ENCODE results near the gene KDR. TPM values are rescaled to one million over a fixed set of nuclear protein-coding genes. Genes with fewer than 3 reads are reported as not detected.

The KDR gene
- total RNA-seq, 4 donors from 2014 or later, result 39.5 to 104 (median 61.7) TPM

- peaks cover 0 to 5% (median 0%) of the 10 kb centered on the region in 4 donors for H3K9me3 ChIP-seq
- H3K4me3 ChIP-seq, result no peak overlapping the region
- 86% methylated on average over 1 of the region's 1 CpG for WGBS
- H3K36me3 ChIP-seq, result no peaks in the 10 kb centered on the region
- TF ChIP-seq EP300 (IDR thresholded peaks at IDR 0.05) (no peak), POLR2A (IDR thresholded peaks at IDR 0.05; ENCODE audit: low read depth) (no peak)
- H3K4me1 ChIP-seq, result no peaks in the 10 kb centered on the region
- no peak for DNase-seq (ENCODE audit: extremely low spot score)
- no peak overlapping the region for H3K27ac ChIP-seq (replicated peaks in 1 of 4)
- intact Hi-C loops (cut with DNase I), result no loop called here
- H3K27me3 ChIP-seq, result no peaks in the 10 kb centered on the region
Observed at GRCh38 chr4:55050418-55050950, 74.9 kb downstream of the KDR start.

DNA sequence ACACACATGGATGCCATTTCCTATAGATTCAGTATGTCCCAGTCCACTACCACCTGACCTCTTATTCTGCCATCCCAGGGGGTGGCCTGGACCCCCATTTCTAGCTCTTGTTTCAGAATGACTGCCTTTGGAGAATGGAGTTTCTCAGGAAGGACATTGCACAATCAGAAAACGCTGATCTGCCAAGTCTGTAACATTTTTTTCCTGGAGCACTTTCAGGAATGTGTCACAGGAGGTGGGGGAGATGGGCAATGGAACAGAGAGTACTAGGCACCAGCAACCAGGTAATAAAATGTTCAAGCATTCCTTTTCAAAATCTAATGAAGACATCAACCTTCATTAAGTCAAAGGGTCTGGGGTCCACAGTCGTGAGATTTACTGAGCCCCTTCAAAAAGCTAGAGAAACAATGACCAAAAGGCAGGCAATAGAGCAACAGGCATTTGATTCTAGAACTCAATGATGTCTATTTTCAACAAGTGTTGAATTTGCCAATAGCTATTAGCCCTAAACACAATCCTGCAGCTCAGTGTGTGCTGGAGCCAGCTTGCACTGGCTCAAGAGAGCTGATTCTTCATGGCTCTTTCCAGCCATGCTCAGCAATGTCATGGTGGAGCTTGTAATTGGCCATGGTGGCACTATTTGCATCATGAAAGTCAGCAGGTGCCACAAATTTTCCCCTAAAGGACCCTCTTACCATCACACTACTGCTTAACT, 87.1 kb downstream of the KDR start:
- TF ChIP-seq, protein P1, sequence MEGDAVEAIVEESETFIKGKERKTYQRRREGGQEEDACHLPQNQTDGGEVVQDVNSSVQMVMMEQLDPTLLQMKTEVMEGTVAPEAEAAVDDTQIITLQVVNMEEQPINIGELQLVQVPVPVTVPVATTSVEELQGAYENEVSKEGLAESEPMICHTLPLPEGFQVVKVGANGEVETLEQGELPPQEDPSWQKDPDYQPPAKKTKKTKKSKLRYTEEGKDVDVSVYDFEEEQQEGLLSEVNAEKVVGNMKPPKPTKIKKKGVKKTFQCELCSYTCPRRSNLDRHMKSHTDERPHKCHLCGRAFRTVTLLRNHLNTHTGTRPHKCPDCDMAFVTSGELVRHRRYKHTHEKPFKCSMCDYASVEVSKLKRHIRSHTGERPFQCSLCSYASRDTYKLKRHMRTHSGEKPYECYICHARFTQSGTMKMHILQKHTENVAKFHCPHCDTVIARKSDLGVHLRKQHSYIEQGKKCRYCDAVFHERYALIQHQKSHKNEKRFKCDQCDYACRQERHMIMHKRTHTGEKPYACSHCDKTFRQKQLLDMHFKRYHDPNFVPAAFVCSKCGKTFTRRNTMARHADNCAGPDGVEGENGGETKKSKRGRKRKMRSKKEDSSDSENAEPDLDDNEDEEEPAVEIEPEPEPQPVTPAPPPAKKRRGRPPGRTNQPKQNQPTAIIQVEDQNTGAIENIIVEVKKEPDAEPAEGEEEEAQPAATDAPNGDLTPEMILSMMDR (IDR thresholded peaks at IDR 0.05), result no peak
- peak; percentile 82 for TF ChIP-seq EP300 (IDR thresholded peaks at IDR 0.05)
- TF ChIP-seq POLR2AphosphoS5 (IDR thresholded peaks at IDR 0.05), result peak; percentile 75 to 93
- no peaks in the 10 kb centered on the region for H3K27me3 ChIP-seq
- peaks cover 32 to 74% (median 63%) of the 10 kb centered on the region in 4 donors for H3K4me1 ChIP-seq
- no peak for DNase-seq (ENCODE audit: extremely low spot score)
- peaks cover 0 to 9% (median 6%) of the 10 kb centered on the region in 4 donors for H3K9me3 ChIP-seq
- intact Hi-C loops (cut with DNase I), result no loop called here
- 18% methylated on average over 2 of the region's 2 CpGs for WGBS
- no peaks in the 10 kb centered on the region for H3K36me3 ChIP-seq
- H3K27ac ChIP-seq (replicated peaks in 1 of 4), result peak overlapping the region; percentile 78 to 84 (median 80)
- H3K4me3 ChIP-seq, result no peak overlapping the region

- intact Hi-C loops (cut with DNase I), result no loop called here
- no peak overlapping the region for H3K4me3 ChIP-seq
- TF ChIP-seq, protein P1 (IDR thresholded peaks at IDR 0.05), result no peak
- TF ChIP-seq POLR2A (IDR thresholded peaks at IDR 0.05; ENCODE audit: low read depth) (no peak), POLR2AphosphoS5 (IDR thresholded peaks at IDR 0.05) (no peak), EP300 (IDR thresholded peaks at IDR 0.05) (no peak)
- WGBS, result 26% methylated on average over 1 of the region's 1 CpG
- H3K27ac ChIP-seq (replicated peaks in 1 of 4), result peak overlapping the region; percentile 78 to 84 (median 80)
- H3K36me3 ChIP-seq, result no peaks in the 10 kb centered on the region
- H3K4me1 ChIP-seq, result peaks cover 38 to 80% (median 69%) of the 10 kb centered on the region in 4 donors
- no peaks in the 10 kb centered on the region for H3K27me3 ChIP-seq
- no peak for DNase-seq (ENCODE audit: extremely low spot score)
- peaks cover 0 to 9% (median 6%) of the 10 kb centered on the region in 4 donors for H3K9me3 ChIP-seq
Observed at GRCh38 chr4:55037728-55038127, 87.7 kb downstream of the KDR start.

- DNase-seq (ENCODE audit: extremely low spot score), result no peak
- peaks cover 43 to 88% (median 76%) of the 10 kb centered on the region in 4 donors for H3K4me1 ChIP-seq
- H3K36me3 ChIP-seq, result no peaks in the 10 kb centered on the region
- H3K4me3 ChIP-seq, result no peak overlapping the region
- TF ChIP-seq EP300 (IDR thresholded peaks at IDR 0.05) (no peak), POLR2A (IDR thresholded peaks at IDR 0.05; ENCODE audit: low read depth) (no peak), POLR2AphosphoS5 (IDR thresholded peaks at IDR 0.05) (peak in 1 of 2 donors; percentile 24)
- H3K27me3 ChIP-seq, result no peaks in the 10 kb centered on the region
- peak overlapping the region in 3 of 4 donors; percentile 40 to 84 (median 82) for H3K27ac ChIP-seq (replicated peaks in 1 of 4)
- 78% methylated on average over 3 of the region's 3 CpGs for WGBS
- intact Hi-C loops (cut with DNase I), result no loop called here
- peaks cover 0 to 4% (median 3%) of the 10 kb centered on the region in 4 donors for H3K9me3 ChIP-seq
Observed at GRCh38 chr4:55036405-55036804, 89.0 kb downstream of the KDR start.

DNA sequence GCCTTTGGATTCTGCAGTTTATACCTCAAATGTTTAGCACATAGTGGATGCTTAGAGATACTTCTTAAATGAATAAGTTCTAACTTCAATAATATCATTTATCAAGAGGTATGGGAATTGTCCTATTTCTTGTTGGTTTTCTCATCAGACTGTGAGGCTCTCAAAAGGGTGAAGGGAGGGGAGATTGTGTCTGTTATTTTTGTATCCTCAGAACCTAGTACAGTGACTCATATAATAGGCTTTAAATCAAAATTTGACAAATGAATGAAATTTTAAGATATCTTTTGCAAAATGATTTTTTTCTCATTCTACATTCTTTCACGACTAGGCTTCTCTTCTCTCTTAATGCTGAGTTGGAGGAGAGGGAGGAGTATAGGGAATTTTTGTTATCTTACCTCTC, 89.5 kb downstream of the KDR start:
- H3K4me3 ChIP-seq, result no peak overlapping the region
- peaks cover 43 to 91% (median 80%) of the 10 kb centered on the region in 4 donors for H3K4me1 ChIP-seq
- H3K27me3 ChIP-seq, result no peaks in the 10 kb centered on the region
- TF ChIP-seq EP300 (IDR thresholded peaks at IDR 0.05), result no peak
- TF ChIP-seq, protein P1 (IDR thresholded peaks at IDR 0.05), result no peak
- TF ChIP-seq POLR2A (IDR thresholded peaks at IDR 0.05; ENCODE audit: low read depth), result no peak
- TF ChIP-seq POLR2AphosphoS5 (IDR thresholded peaks at IDR 0.05), result no peak
- DNase-seq (ENCODE audit: extremely low spot score), result no peak
- 43% methylated on average over 1 of the region's 1 CpG for WGBS
- H3K36me3 ChIP-seq, result no peaks in the 10 kb centered on the region
- peak overlapping the region in 3 of 4 donors; percentile 40 to 84 (median 82) for H3K27ac ChIP-seq (replicated peaks in 1 of 4)
- intact Hi-C loops (cut with DNase I), result no loop called here
- H3K9me3 ChIP-seq, result no peaks in the 10 kb centered on the region

Data from esophagus muscularis mucosa (tissue), 4 donors.